Stimulated activated naive CD4-positive, alpha-beta T cell treated with Interleukin-2 at 50 U/mL for 16 hours (primary cell): ENCODE results near the gene MINDY4.

ENCODE experiments used
- DNase-seq: peaks from one replicate; lab custom pipeline; 2025; lab: John Stamatoyannopoulos, UW

Gene MINDY4

DNA sequence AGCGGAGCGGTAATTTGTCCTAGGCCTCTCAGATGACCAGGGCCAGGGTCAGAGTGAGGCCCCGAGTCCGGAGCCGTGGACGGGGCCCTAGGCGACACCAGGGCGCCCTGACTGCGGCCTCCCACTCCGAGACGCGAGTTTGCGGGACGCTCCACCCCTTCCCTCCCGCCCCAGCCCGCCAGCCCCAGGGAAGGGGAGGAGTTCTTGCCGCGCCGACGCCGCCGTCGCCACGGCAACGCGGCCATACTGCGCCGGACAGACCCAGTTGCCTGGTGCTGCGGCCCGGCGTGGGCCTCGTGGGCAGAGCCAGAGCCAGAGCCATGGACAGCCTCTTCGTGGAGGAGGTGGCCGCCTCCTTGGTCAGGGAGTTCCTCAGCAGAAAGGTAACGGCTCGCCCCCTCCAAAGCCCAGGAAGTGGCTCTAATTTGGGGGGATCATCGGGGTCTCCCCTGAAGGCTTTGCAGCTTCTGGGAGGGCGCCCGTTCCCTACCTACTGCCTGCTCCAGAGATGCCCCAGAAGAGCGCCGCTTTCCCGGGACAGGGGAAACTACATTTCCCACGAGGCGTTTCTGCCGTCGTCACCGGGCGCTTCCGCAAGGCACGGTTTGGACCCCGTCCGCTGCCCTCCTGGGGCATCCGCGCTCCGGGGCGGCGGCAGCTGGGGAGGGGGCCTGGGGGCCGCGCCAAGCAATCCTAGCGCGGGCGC is at the start of gene MINDY4:
MINDY4 (plus strand) TSS at position 244 of the 706 bp plus-strand sequence; CDS start at position 321, 77 bp downstream.
- DNase-seq: peak; percentile 64

DNA sequence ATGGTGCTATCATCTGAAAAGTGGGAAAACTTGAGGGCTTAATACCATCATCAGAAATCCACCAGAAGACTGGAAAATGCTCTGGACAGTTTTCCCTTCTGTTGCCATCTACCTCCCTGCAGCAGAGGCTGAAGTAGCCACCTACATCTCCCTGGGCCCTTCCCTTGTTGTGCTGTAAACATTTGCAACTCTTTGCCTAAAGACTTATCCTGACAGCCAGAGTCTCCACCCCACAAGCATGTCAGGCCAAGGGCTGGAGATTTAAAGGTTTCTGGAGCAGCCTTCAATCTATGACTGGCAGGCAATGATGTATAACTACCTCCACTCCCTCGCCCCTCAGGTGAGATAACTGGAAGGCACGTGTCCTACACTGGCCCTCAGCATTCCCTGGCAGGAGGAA is 49.0 kb upstream of the MINDY4 start:
- DNase-seq: no peak

DNA sequence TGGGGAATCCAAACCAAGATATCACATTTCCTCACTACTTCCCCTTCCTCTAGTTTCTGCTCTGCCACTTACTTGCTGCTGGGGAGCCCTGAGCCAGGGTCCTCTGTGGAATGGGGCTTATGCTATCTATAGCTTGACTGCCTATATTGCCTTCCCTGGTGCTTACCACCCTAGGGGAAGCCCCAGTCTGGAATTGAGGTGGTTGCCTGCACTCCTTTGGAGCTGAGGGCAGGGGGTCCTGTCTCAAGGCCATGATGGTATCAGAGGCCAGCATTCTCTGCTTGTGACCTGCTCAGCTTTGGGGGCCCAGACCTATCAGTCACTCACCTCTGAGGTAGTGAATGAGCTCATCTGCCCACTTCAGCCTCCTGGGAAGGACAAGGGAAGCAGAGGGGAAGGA is 48.5 kb upstream of the MINDY4 start:
- no peak for DNase-seq

DNA sequence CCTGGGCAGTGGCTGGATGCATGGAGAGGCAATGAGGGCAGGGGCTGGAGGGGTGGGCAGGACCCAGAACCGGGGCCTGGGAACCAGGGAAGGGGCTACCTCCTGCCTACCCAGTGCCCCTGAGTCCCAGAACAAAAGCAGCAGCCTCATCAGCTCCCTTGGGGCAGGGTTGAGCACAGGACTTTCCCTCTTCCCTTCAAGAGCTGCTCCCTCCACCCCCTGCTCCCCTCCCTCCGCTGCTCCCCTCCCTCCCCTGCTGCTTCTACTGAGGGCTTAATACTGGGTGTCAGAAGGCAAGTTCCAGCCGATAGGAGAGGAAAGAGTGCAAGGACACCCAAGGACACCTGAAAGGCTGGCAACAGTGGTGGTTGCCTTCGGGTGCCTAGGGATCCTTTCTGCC is 47.4 kb upstream of the MINDY4 start:
- DNase-seq: no peak

DNA sequence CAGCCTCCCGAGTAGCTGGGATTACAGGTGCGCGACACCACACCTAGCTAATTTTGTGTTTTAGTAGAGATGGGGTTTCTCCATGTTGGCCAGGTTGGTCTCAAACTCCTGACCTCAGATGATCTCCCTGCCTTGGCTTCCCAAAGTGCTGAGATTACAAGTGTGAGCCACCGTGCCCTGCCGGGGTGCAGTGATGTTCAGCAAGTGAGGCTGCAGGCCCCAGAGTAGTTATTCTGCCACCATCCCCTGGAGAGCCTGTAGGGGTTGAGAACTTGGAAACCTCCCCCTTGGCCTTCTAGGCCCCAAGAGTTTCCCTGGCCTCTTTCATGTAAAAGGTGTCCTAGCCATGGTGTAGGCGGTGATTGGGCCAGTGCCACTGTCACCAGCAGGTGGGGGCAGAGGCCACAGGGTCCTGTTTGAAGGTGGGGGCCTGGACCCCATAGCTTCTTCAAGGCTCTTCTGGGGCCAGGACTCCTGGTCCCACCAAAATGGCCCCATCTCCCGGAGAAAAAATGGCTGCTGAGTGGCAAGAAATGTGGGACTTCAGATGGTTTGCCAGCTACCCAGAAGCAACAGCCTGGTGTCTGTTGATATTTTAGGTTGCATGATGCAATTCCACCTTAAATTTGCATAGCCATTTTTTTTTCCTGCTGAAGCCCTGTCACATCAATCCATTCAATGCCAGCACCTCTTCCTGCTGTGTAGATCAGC is 44.8 kb upstream of the MINDY4 start:
- DNase-seq: no peak

DNA sequence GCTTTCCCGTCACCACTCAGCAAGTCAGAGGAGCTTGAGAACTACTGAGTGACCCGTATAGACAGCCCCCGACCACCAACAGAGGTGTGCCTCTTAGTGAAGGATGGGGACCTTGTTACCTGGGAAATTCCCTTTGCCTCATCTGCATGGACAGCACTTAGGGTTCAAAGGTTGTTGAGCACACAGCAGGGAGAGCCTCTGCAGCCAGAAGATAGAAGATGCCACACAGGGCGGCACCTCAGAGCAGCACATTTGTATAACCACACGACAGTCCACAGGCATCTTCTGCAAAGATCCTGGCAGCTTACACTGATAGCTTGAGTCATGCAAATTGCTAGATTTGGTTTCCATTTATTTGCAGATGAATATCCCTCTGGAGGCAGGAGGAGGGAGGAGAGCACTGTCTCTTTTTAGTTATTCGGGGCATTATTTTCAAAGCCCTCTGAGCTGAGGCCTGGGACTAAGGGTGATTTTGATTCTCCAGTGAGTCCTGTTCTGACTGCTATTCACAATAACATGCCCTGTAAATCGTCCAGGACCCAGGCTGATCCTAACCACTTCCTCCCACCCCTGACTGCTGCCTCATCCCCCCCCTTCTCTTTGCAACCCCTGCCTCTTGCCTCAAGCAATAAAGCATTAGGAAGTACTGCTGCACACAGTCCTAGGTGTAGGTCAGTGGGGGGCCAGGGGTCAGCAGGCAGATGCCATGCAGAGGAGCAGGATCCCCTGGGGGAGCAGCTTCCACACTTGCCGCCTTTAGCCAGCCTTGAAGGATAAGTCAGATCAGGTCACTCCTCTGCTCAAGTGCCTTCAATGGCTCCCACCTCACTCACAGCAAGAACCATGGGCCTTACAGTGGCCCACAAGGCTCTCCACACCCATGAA is 43.9 kb upstream of the MINDY4 start:
- DNase-seq: peak; percentile 23

DNA sequence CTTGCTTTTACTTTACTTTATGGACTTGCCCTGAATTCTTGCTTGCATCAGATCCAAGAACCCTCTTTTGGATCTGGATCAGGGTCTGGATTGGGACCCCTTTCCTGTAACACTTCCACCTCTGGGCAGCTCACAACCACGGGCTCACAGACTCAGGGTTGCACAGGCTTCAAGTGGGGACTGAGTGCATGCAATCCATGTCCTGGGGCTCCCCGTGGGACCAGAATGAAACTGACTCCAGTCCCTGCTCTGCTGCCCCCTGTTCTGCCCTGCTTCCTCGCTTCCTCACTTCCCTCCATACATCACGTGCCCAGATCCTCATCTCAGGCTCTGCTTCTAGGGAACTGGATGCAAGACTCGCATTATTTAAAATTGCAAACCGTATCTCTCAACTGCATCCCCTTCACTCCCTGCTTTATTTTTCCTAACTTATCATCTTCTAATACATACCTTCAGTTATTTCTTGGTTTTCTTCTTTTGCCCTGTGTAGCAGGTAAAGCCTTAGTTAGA is 42.6 kb upstream of the MINDY4 start:
- DNase-seq: no peak

DNA sequence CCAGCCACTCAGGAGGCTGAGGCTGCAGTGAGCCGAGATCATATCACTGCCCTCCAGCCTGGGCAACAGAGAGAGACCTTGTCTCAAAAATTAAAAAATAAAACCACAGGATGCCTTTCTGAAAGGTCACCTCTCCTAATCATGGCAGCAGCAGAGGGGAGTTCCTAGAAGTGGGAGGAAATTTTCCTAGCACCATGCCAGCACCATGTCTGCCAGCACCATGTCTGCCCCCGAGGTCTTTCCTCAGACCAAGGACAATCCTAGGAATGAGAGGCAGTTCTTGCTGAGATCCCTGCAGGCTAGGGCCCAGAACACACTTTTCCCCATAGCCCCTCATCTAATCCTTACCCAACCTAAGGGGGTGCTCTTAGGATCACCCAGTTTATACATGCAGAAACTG is 41.6 kb upstream of the MINDY4 start:
- no peak for DNase-seq

DNA sequence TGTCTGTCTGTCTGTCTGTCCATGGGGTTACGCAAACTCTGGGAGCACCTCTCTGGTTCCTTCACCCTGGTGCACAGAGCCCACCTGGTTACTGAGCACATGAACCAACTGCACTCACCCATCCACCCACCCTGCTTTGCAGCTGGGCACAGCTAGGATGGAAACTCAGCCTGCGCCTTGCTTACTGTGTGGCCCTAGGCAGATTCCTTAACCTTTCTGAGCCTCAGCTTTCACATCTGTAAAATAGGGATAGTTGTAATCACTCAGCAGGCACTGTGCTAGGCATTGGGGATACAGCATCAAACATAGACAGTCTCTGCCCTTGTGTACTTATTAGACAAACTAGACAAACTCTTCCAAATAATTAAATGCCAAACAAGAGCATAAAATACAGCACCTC is 41.1 kb upstream of the MINDY4 start:
- DNase-seq: no peak

DNA sequence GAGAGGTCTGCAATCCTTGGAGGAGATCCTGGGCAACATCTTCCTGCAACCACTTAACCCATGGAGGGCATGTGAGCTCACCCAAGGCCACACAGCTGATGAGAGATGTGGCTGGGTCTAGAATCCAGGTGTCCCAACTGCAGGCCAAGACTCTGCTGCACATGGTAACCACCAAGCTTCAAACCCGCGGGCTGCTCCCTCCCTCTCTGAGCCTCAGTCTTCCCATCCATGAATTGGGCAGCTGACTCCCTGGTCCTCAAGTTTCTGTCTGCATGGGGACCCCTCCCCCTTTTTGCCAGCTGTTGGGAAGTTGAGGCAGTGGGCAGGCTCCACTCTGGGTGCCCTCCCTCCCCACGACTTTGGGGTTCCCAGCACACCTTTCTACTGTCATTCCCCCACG is 40.2 kb upstream of the MINDY4 start:
- DNase-seq: no peak

DNA sequence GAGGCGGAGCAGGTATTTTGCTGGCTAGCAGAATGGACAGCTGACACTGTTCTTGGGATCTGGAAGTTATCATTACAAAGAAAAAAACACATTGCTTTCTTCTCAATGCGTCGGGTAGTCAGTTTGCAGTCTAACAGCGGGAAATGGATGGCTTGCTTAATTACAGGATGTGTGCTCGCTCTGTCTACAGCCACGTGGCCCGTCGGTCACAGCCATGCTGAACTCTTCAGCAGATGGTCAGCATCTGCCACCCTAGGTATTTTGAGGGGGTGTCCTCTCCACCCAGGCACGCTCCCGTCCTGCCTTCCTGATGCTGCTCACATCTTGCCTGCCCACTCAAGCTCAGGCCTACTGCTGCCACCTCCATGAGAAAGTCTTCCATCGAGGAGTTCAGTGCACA is 39.6 kb upstream of the MINDY4 start:
- DNase-seq: no peak

DNA sequence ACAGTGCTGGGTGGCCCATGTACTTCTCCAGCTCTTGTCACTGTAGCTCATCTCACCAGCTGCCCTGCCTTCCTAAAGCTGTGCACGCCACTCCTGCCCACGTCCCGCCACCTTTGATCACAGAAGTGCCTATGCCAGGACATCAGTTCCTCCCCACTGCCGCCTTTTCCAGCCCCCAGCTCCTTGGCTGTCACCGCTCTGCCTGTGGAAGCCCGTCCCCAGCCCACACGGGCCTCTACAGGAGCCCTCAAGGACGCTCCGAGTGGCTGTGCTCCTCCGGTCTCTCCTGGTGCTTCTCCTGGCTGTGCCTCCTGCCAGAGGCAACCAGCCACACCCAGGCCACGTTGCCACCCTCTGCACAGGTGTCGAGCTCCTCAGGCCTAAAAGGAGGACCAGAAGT is 38.6 kb upstream of the MINDY4 start:
- no peak for DNase-seq

DNA sequence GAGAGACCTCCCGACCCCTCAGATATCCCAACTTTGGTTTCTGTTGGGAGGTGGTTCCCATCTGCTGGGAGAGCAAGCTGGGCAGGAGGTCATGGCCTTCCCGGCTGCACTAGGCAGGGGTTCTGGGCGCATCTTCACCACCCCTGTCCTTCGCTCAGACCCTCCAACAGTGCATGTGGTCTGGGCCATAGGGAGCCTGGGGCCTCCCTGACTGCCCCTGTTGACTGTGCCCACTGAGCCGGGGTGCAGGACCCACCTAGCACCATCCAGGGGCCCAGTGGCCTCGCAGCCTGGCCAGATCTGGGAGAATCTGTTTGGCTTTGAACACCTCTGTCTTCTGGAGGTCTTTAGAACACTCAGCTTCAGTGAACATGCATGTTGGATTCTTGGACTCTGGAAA is 38.0 kb upstream of the MINDY4 start:
- no peak for DNase-seq

DNA sequence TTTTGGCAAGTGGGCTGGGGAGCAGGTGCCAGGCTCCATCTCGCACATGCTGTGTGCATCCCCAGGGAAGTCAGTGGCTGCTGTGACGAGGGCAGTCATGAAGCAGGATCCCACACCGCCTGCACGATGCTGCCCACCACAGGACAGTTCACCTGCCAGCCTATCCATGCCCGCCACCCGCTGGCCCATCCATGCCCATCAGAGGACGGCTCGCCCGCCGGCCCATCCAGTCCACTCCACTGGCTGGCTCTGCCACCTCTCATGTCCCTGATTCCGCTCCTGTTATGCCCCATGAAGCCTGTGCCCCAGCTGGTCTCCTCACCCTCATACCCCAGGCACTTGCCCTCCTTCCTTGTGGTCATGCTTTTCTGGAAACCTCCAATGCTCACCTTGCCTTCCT is 37.5 kb upstream of the MINDY4 start:
- DNase-seq: no peak

DNA sequence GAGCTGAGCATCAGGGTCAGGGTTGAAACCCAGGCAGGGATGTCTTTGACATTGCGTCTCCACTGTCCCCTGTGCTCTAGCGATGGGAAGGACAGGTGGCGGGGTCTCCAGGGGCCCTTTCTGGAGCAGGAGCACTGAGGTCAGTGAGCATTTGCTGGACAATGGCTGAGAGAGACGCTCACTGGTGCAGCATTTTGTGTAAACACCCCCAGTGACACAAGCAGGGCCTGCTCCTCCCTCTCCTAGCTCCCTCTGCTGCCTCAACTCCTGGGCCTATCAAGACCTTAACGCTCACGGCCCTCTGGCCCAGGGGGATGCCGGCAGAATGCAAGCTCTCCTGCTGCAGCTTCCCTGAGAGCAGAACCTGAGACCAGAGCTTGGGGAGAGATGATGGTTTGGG is 36.7 kb upstream of the MINDY4 start:
- no peak for DNase-seq

DNA sequence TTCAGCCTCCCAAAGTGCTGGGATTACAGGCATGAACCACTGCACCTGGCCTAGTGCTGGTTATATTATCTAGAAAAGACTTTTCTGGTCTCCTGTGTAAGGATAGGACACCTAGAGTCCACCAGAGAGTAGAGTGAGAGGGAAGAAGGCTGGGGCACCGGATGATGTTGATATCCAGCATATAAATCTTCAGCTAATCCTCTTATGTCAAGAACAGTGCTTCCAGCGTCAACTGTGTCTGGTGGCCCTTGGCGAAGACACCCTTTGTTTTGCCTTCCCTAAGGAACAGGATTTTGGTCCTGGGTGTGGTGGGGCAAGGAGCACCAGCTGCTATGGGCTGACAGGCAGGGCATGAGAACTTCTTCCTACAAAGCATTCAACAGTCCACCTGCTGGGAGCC is 35.6 kb upstream of the MINDY4 start:
- DNase-seq: no peak

DNA sequence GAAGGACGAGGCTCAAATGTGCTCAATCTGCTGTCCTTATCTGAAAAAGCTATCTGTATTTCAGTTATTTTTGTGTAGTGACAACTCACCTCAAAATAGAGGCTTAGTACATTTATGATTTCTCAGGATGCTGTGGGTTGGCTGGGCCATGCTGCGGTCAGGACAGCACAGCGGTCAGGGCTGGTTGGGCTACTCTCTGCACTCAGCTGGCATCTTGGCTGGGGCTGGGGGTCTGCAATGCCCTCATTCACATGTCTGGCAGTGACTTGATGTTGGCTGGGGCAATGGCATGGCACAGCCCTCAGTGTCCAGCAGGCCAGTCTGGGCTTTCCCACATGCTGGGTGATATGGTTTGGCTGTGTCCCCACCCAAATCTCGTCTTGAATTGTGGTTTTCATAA is 34.9 kb upstream of the MINDY4 start:
- no peak for DNase-seq

DNA sequence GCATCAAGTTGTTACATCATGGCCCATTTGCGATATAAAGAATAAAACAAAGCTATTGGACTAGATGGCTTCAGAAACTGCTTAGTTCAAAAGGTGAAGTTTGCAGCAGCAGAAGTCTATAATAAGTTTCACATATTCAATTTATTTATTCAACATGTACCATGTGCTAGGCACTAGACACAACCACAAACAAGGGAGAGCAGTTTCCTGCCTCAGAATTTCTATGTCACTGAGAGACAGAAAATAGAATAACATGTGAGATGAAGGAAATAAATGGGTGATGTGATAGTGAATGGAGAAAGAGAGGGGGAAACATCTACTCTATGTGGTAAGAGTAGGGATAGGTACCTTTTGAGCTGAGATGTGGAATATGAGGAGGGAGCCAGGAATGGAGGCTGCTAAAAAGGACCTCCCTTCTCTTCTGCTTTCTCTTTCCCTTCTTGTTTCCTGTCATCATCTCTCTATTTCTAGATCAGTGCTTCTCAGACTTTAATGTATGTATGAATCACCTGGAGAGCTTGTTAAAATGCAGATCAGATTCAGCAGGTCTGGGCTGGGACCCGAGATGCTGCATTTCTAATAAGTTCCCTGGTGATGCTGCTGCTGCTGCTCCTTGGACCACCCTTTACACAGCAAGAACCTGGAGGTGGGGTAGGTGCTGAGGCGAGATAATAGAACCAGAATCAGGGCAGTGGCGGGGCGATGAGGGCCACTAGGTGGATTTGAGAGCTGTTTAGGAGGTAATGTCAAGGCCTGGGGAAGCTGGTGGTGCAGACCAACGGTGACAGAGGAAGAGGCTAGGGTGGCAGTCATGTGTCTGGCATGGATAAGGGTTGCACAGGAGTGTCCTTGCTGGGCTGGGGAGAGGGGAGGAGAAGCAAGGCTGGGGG is 32.9 kb upstream of the MINDY4 start:
- no peak for DNase-seq

DNA sequence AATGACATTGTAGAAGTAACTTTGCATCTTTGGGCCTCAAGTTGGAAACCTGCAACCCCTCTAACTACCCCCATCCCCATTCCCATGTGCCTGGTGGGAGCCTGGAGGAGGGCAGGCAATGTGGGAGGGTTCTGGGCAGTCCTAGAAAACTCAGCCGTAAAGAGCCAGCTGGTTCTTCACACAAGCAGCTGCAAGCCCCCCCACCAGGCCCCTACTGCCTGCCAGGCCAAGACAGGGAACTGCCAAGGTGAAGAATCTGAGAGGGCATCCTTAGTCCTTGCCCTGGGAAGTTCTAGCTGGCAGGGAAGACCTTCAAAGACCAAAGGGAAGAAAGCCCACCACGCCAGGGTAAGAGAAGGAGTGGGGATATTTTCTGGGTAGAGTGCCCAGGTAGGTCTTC is 31.5 kb upstream of the MINDY4 start:
- DNase-seq: no peak

DNA sequence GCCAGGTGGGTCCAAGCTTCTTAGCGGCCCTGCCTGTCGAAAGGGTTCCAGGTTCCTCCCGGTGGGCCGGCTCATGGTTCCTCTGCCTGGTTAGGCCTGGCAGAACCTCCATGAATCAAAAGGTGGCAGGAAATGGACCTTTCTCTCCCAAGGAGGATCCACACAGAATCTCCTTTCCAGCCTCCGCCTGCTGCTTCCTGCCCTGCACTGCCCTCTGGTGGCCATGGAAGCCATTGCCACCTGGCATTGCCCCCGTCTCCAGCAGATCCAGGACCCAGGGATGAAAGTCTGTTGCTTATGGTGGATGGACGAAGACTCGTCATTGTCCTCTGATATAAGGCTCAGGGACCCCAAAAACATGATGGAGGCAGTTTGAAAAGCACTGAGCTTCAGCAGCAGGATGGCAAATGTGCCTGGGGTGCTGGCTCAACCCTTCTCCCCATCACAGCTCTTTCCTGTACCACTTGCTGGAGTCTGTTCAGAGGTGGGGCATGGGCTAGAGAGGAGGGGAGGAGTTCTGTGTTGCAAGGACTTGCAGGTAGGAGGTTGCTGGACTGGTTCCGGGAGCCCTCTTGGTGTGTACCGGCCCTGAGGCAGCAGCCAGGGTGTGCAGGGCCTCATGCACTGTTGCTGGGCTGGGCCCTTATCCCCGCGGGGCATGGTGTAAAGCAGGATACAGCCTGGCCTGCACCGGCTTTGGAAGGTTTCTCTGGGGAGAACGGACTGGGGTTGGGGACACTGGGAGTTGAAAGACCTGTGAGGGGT is 30.6 kb upstream of the MINDY4 start:
- peak; percentile 68 for DNase-seq

DNA sequence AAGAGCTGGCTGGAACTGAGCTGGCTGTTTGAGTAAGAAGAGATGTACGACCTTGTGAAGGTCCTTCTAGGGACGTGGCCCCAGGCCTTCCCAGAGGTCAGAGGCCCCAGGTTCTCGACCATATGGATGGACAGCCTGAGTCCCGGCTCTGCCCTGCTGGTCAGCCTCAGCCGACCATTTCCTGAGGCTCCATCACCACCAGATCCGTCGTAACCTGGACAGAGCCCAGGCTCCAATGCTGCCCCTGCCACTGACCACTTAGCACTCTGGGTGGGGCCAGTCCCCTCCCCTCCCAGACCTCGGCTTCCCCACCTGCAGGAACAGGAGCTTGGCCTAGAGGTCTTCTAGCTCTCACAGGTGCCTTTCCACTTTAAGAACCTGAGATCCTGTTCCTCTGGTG is 29.9 kb upstream of the MINDY4 start:
- DNase-seq: no peak
